GM12878 (cell line): ENCODE results near the gene IKBKG. TPM values are rescaled to one million over a fixed set of nuclear protein-coding genes. Genes with fewer than 3 reads are reported as not detected.

Experiments used
- ATAC-seq: fragments of 200-7000 bp; cut with Tn5 transposase; 3 replicates; pipeline ENCODE4 v1.9.1; 2020; ENCODE audit warnings: mild to moderate bottlenecking, moderate library complexity
- BruUV-seq: library from RNA; stranded (reverse); fragments of 400-500 nt; replicated peaks from 2 replicates; lab custom pipeline; 2021; lab: Mats Ljungman, UMichigan
- CTCF ChIA-PET: fragments of 300-600 bp; sonication (Branson Sonifier 250); formaldehyde crosslinking; extraction: SDS; loops from one replicate; lab custom pipeline; 2021; ENCODE audit warnings: inconsistent platforms; lab: Yijun Ruan, JAX
- POLR2A ChIA-PET: fragments of 350-600 bp; formaldehyde crosslinking; extraction: SDS; loops from one replicate; lab custom pipeline; 2021; ENCODE audit warnings: inconsistent platforms; lab: Charles Lee
- RAD21 ChIA-PET: fragments of 300-600 bp; sonication (Branson Sonifier 250); formaldehyde crosslinking; loops from one replicate; lab custom pipeline; 2023; ENCODE audit warnings: antibody characterized with exemption; ENCODE audit not compliant: unreplicated experiment; lab: Charles Lee
- SMC1A ChIA-PET: fragments of 300-600 bp; sonication (Branson Sonifier 250); formaldehyde crosslinking; loops from one replicate; lab custom pipeline; 2023; ENCODE audit not compliant: unreplicated experiment, uncharacterized antibody; lab: Charles Lee
- DNase-seq: peaks from one replicate; pipeline ENCODE4 v3.0.0-alpha.2; 2011; ENCODE audit warnings: low read depth, low spot score
- FAIRE-seq: peaks from 3 replicates; lab custom pipeline; 2011; peaks lifted over from hg19 to GRCh38; lab: Jason Lieb, UNC
- H2AFZ ChIP-seq: 2 replicates; pipeline ENCODE4 v1.6.0; 2011; ENCODE audit warnings: low read depth, low read length, control low read depth; ENCODE audit not compliant: control insufficient read depth
- H3K27ac ChIP-seq: 2 replicates; pipeline ENCODE4 v1.5.1; 2011; ENCODE audit warnings: control low read depth; ENCODE audit not compliant: control insufficient read depth, insufficient read depth
- H3K27me3 ChIP-seq, 2 experiments: replicated peaks in 1 of 2; 2 replicates each; pipeline versions ENCODE4 v1.6.0 to v1.6.1; 2011; ENCODE audit warnings: low read length in 1 of 2; ENCODE audit not compliant: control insufficient read depth in 2 of 2, insufficient read depth in 2 of 2
- H3K36me3 ChIP-seq, 2 experiments: 2 replicates each; pipeline ENCODE4 v1.5.1; 2011; ENCODE audit warnings: low read length in 1 of 2; ENCODE audit not compliant: control insufficient read depth in 2 of 2, insufficient read depth in 2 of 2
- H3K4me1 ChIP-seq: 2 replicates; pipeline ENCODE4 v1.6.1; 2011; ENCODE audit warnings: mild to moderate bottlenecking, low read length, moderate library complexity, mixed read lengths; ENCODE audit not compliant: control insufficient read depth, insufficient read depth
- H3K4me2 ChIP-seq: 2 replicates; pipeline ENCODE4 v1.6.0; 2011; ENCODE audit warnings: control low read depth; ENCODE audit not compliant: control insufficient read depth, insufficient read depth
- H3K4me3 ChIP-seq: fragments of 200-600 bp; sonication (generic); 2 replicates; pipeline ENCODE4 v1.5.1; 2016
- H3K79me2 ChIP-seq: 2 replicates; pipeline ENCODE4 v1.6.0; 2011; ENCODE audit warnings: low read length; ENCODE audit not compliant: control insufficient read depth, insufficient read depth
- H3K9ac ChIP-seq: 2 replicates; pipeline ENCODE4 v1.8.0; 2011; ENCODE audit warnings: low read length, control low read depth, mixed read lengths; ENCODE audit not compliant: control insufficient read depth, insufficient read depth
- H3K9me3 ChIP-seq: replicated peaks from 3 replicates; pipeline ENCODE4 v1.5.1; 2011; ENCODE audit warnings: mild to moderate bottlenecking, low read length; ENCODE audit not compliant: control insufficient read depth, insufficient read depth
- H4K20me1 ChIP-seq: 2 replicates; pipeline ENCODE4 v1.6.0; 2011; ENCODE audit not compliant: control insufficient read depth, insufficient read depth
- BCL3 ChIP-seq: IDR thresholded peaks from 2 replicates; pipeline ENCODE4 v1.6.1; 2011; ENCODE audit warnings: borderline replicate concordance, low read depth, mild to moderate bottlenecking, moderate library complexity, low read length; ENCODE audit not compliant: insufficient read depth, poor library complexity, severe bottlenecking
- MTA2 ChIP-seq: fragments of 450-650 bp; IDR thresholded peaks from 2 replicates; pipeline ENCODE4 v1.6.1; 2016; ENCODE audit warnings: low read depth, mild to moderate bottlenecking, moderate library complexity
- PKNOX1 ChIP-seq: fragments of 450-650 bp; IDR thresholded peaks from 2 replicates; pipeline ENCODE4 v1.6.1; 2016; ENCODE audit warnings: mild to moderate bottlenecking
- SUPT20H ChIP-seq: IDR thresholded peaks from 2 replicates; pipeline ENCODE4 v1.6.1; 2011; ENCODE audit warnings: low read depth, mild to moderate bottlenecking, low read length, moderate library complexity, borderline replicate concordance; ENCODE audit not compliant: control insufficient read depth
- SUZ12 ChIP-seq: fragments of 200-600 bp; sonication (generic); IDR thresholded peaks from one replicate; pipeline ENCODE4 v1.6.1; 2018; ENCODE audit warnings: antibody characterized with exemption, mild to moderate bottlenecking; ENCODE audit not compliant: unreplicated experiment
- TARDBP ChIP-seq: IDR thresholded peaks from 2 replicates; pipeline ENCODE4 v1.6.1; 2016; ENCODE audit warnings: borderline replicate concordance
- TCF3 ChIP-seq: IDR thresholded peaks from 2 replicates; pipeline ENCODE4 v1.6.1; 2012; ENCODE audit warnings: low read depth, mild to moderate bottlenecking, low read length, borderline replicate concordance; ENCODE audit not compliant: insufficient read depth
- YBX1 ChIP-seq: fragments of 450-650 bp; IDR thresholded peaks from 2 replicates; pipeline ENCODE4 v1.6.1; 2016; ENCODE audit warnings: antibody characterized with exemption
- WGBS: methylation state at CpG from one replicate; pipeline ENCODE4 v1.1.6; 2016; ENCODE audit warnings: low lambda C conversion rate; ENCODE audit not compliant: insufficient replicate concordance, insufficient coverage; ENCODE audit errors: missing lambda C conversion rate; 5-methylcytosine and 5-hydroxymethylcytosine counted together
- in situ Hi-C: fragments of 300-500 bp; cut with MboI; formaldehyde crosslinking; loops from 9 replicates; pipeline ENCODE4 v1.14.3; 2018; ENCODE audit warnings: mixed read lengths
- intact Hi-C: fragments of 100-400 bp; cut with micrococcal nuclease; formaldehyde crosslinking; loops from one replicate; pipeline ENCODE4 v1.14.2; 2022; ENCODE audit not compliant: unreplicated experiment
- polyA plus RNA-seq, 11 experiments: library from polyadenylated mRNA; depleted of rRNA in 4 of 11; unstranded in 6 of 11; stranded (reverse) in 5 of 11; fragments of >200 nt; fragmentation: Nextera tagmentation in 4 of 11; fragmentation: Illumina TruSeq in 1 of 11; extraction: Ambion mirVana in 4 of 11; extraction: Trizol in 1 of 11; gene quantifications; 1 replicate in 1 of 11; 2 replicates in 10 of 11; pipeline versions ENCODE4 v1.2.1 to v1.2.3, GENCODE V29; 2011 to 2016; ENCODE audit warnings: inconsistent platforms in 2 of 11, missing spikeins in 2 of 11, low read depth in 1 of 11
- total RNA-seq, 4 experiments: library from RNA; depleted of rRNA in 3 of 4; stranded (reverse); fragments of >200 nt in 3 of 4; fragmentation: Illumina TruSeq in 1 of 4; extraction: Trizol in 1 of 4; gene quantifications; 2 replicates each; pipeline versions ENCODE4 v1.2.1 to v1.2.3, GENCODE V29; 2013 to 2021
- TF ChIP-seq, protein P1 (sequence below): IDR thresholded peaks from 2 replicates; pipeline ENCODE4 v1.6.1; 2011; ENCODE audit warnings: borderline replicate concordance, low read depth, mild to moderate bottlenecking, moderate library complexity, mixed read lengths, low read length; ENCODE audit not compliant: insufficient read depth; ENCODE audit errors: extremely low read length
- TF ChIP-seq, protein P2 (sequence below): fragments of 450-650 bp; formaldehyde crosslinking; IDR thresholded peaks from 2 replicates; pipeline ENCODE4 v1.5.0; 2022; ENCODE audit warnings: mild to moderate bottlenecking, missing genetic modification characterization

IKBKG gene
- total and polyA plus RNA-seq, 10 of the 15 experiments (the other 5 are each of a cell fraction or from before 2014, with no cell fraction given): 0.35 to 30.7 (median 16.7) TPM

DNA sequence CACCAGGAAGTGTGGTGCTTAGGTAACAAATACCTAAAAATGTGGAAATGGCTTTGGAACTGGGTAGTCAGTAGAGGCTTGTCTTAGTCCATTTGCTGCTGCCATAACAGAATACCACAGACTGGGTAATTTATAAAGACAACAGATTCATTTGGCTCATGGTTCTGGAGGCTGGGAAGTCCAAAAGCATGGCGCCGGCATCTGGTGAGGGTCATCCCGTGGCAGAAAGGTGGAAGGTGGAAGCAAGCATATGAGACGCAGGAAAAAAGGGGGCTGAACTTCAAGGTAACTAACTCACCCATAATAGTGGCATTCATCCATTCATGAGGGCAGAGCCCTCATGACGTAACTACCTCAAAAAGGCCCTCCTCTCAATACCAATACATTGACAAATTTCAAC is 38.0 kb upstream of the IKBKG start:
- ATAC-seq: no peak

GRCh38 chrX:154511761-154512160 is 35.7 kb upstream of the IKBKG start:
- ChIA-PET RAD21 (no interaction called here), POLR2A (no interaction called here), CTCF (no interaction called here), SMC1A (interaction anchor here (0.6 kb wide), 1 partner anchor 10 kb away, joined by 3 read pairs; no protein-coding TSS in a partner anchor)
- FAIRE-seq: no peak
- no peak for DNase-seq
- intact Hi-C loops (no loop called here), in situ Hi-C loops (no loop called here)
- ATAC-seq: no peak
- H3K36me3 ChIP-seq: no peaks in the 10 kb centered on the region
- no peaks in the 10 kb centered on the region for H3K27me3 ChIP-seq
- no peak overlapping the region for H3K4me2 ChIP-seq
- no peak overlapping the region for H3K27ac ChIP-seq
- H3K9ac ChIP-seq: no peak overlapping the region
- H2AFZ ChIP-seq: no peak overlapping the region
- H3K4me1 ChIP-seq: no peaks in the 10 kb centered on the region
- H3K9me3 ChIP-seq: no peaks in the 10 kb centered on the region; the same call in 2 of the 3 replicates
- H4K20me1 ChIP-seq: no peaks in the 10 kb centered on the region
- no peaks in the 10 kb centered on the region; the same call in none of the 2 replicates for H3K79me2 ChIP-seq
- WGBS: 71% methylated on average over 12 of the region's 12 CpGs
- no TSS peak for BruUV-seq
- no peak overlapping the region for H3K4me3 ChIP-seq
- TF ChIP-seq SUPT20H: no peak
- TF ChIP-seq, protein P1, sequence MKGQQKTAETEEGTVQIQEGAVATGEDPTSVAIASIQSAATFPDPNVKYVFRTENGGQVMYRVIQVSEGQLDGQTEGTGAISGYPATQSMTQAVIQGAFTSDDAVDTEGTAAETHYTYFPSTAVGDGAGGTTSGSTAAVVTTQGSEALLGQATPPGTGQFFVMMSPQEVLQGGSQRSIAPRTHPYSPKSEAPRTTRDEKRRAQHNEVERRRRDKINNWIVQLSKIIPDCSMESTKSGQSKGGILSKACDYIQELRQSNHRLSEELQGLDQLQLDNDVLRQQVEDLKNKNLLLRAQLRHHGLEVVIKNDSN: no peak
- TF ChIP-seq PKNOX1: no peak
- no peak for TF ChIP-seq BCL3
- TF ChIP-seq MTA2: no peak
- TF ChIP-seq TCF3: no peak
- TF ChIP-seq SUZ12: no peak
- TF ChIP-seq YBX1: no peak
- TF ChIP-seq, protein P2, sequence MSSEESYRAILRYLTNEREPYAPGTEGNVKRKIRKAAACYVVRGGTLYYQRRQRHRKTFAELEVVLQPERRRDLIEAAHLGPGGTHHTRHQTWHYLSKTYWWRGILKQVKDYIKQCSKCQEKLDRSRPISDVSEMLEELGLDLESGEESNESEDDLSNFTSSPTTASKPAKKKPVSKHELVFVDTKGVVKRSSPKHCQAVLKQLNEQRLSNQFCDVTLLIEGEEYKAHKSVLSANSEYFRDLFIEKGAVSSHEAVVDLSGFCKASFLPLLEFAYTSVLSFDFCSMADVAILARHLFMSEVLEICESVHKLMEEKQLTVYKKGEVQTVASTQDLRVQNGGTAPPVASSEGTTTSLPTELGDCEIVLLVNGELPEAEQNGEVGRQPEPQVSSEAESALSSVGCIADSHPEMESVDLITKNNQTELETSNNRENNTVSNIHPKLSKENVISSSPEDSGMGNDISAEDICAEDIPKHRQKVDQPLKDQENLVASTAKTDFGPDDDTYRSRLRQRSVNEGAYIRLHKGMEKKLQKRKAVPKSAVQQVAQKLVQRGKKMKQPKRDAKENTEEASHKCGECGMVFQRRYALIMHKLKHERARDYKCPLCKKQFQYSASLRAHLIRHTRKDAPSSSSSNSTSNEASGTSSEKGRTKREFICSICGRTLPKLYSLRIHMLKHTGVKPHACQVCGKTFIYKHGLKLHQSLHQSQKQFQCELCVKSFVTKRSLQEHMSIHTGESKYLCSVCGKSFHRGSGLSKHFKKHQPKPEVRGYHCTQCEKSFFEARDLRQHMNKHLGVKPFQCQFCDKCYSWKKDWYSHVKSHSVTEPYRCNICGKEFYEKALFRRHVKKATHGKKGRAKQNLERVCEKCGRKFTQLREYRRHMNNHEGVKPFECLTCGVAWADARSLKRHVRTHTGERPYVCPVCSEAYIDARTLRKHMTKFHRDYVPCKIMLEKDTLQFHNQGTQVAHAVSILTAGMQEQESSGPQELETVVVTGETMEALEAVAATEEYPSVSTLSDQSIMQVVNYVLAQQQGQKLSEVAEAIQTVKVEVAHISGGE (CRISPR knock-in tag): no peak

More for the DNA sequence above, 38.0 kb upstream of the IKBKG start:
- H3K4me2 ChIP-seq: no peak overlapping the region
- no peak for DNase-seq
- H3K27ac ChIP-seq: no peak overlapping the region
- H3K4me3 ChIP-seq: no peak overlapping the region
- no TSS peak for BruUV-seq
- no peaks in the 10 kb centered on the region for H3K4me1 ChIP-seq
- ChIA-PET SMC1A (no interaction called here), POLR2A (no interaction called here)
- H3K9ac ChIP-seq: no peak overlapping the region
- H4K20me1 ChIP-seq: no peaks in the 10 kb centered on the region
- TF ChIP-seq TARDBP: no peak
- TF ChIP-seq, all 136 proteins: peak for 0
- Histone ChIP-seq H2AFZ (no peak overlapping the region), H3K36me3 (no peaks in the 10 kb centered on the region), H3K79me2 (no peaks in the 10 kb centered on the region), H3K9me3 (no peaks in the 10 kb centered on the region; the same call in 2 of the 3 replicates), H3K27me3 (no peaks in the 10 kb centered on the region)
- in situ Hi-C loops (no loop called here), intact Hi-C loops (no loop called here)
- 73% methylated on average over 5 of the region's 5 CpGs for WGBS
- FAIRE-seq: no peak
- RAD21 ChIA-PET: no interaction called here
- CTCF ChIA-PET: no interaction called here
